ENCODE measurements around the gene TMEM33. TPM values are rescaled to one million over a fixed set of nuclear protein-coding genes. Genes with fewer than 3 reads are reported as not detected.
"Not testable (repeated sequence)": the region's sequence is repeated elsewhere in the genome, so short reads cannot be mapped to it uniquely, and the experiment has no call there.

Gene TMEM33
- total and polyA plus RNA-seq, 2 of the 8 experiments (the other 6 are each of a cell fraction or from before 2014, with no cell fraction given): 72.5 to 94.4 TPM

GRCh38 chr4:41920416-41920815 lies 14.8 kb upstream of the TMEM33 start:
- H4K20me1 ChIP-seq (replicated peaks in 1 of 2; ENCODE audit: control insufficient read depth in 1 of 2, insufficient read depth in 2 of 2, low read length in 2 of 2); H3K56ac ChIP-seq (replicated peaks; ENCODE audit: insufficient read length, low read depth, low read length); POLR2A ChIA-PET (ENCODE audit: partially characterized antibody); H4K91ac ChIP-seq (replicated peaks; ENCODE audit: insufficient read length, low read length); H2BK15ac ChIP-seq (ENCODE audit: low read length); H2BK5ac ChIP-seq (ENCODE audit: low read depth, low read length); H3K23ac ChIP-seq (ENCODE audit: insufficient read length); H3K14ac ChIP-seq (ENCODE audit: insufficient read length); H3K36me3 ChIP-seq (ENCODE audit: control insufficient read depth in 2 of 4, insufficient read depth in 4 of 4, low read length in 3 of 4); H3K4me3 ChIP-seq (ENCODE audit: extremely low read depth in 1 of 4, insufficient read depth in 2 of 4, low read depth in 3 of 4, low read length in 4 of 4); H3K79me2 ChIP-seq (ENCODE audit: control insufficient read depth in 1 of 2, insufficient read depth in 2 of 2, low read length in 2 of 2); H3K23me2 ChIP-seq (ENCODE audit: low read depth, low read length); FAIRE-seq; H4K8ac ChIP-seq (ENCODE audit: extremely low read depth, insufficient read depth, low read length); H3K18ac ChIP-seq (ENCODE audit: extremely low read depth, low read length); H3K4me2 ChIP-seq (ENCODE audit: insufficient read depth in 1 of 2, low read depth in 2 of 2, low read length in 2 of 2); H2BK20ac ChIP-seq (ENCODE audit: low read length); H3K4me1 ChIP-seq (replicated peaks in 1 of 4; ENCODE audit: control insufficient read depth in 3 of 4, insufficient read depth in 4 of 4, low read length in 3 of 4); H3K79me1 ChIP-seq (ENCODE audit: low read depth, low read length); H3K9ac ChIP-seq (replicated peaks in 1 of 4; ENCODE audit: extremely low read depth in 1 of 4, low read depth in 3 of 4, low read length in 3 of 4); H4K5ac ChIP-seq (ENCODE audit: insufficient read length, low read depth, low read length); H3K27ac ChIP-seq (ENCODE audit: low read depth, low read length); DNase-seq (ENCODE audit: low read depth in 1 of 2, low spot score in 2 of 2); H3K4ac ChIP-seq (replicated peaks; ENCODE audit: insufficient read length, low read depth, low read length); H2BK120ac ChIP-seq (replicated peaks; ENCODE audit: low read depth, low read length); H2AK5ac ChIP-seq (ENCODE audit: low read depth, low read length); H2AFZ ChIP-seq (ENCODE audit: low read length); H3K27me3 ChIP-seq (replicated peaks in 1 of 4; ENCODE audit: control insufficient read depth in 3 of 4, extremely low read depth in 1 of 4, insufficient read depth in 3 of 4, low read length in 3 of 4); H2BK12ac ChIP-seq (ENCODE audit: low read depth, low read length): not testable (repeated sequence)
- WGBS, 2 experiments (ENCODE audit: extremely low coverage in 1 of 2, insufficient coverage in 1 of 2, insufficient read length in 1 of 2, insufficient replicate concordance in 2 of 2, low coverage in 1 of 2, low lambda C conversion rate in 2 of 2, missing lambda C conversion rate in 1 of 2): 90% methylated on average over 2 of the region's 2 CpGs; no CpG with 5 or more reads in 1 of the 2 experiments
- peaks cover 11 to 19% of the 10 kb centered on the region in 2 experiments for H3K9me3 ChIP-seq (ENCODE audit: insufficient read depth in 2 of 2, low read depth in 1 of 2, low read length in 1 of 2)
- CTCF ChIA-PET (ENCODE audit: partially characterized antibody): interaction anchor here (1.4 kb wide), 1 partner anchor 11 kb away, joined by 3 read pairs; no protein-coding TSS in a partner anchor

Data from H1 (cell line).